Esophagus squamous epithelium (tissue), 5 donors: ENCODE results near the gene ZNF346. TPM values are rescaled to one million over a fixed set of nuclear protein-coding genes. Genes with fewer than 3 reads are reported as not detected.

ENCODE experiments used
- DNase-seq: peaks from one replicate; lab custom pipeline; 2025; lab: John Stamatoyannopoulos, UW
- H3K27ac ChIP-seq, 4 donors: fragments of 200-600 bp; sonication (generic); one replicate each; pipeline ENCODE4 v1.5.1; 2016 to 2019; ENCODE audit warnings: mild to moderate bottlenecking in 1 of 4
- H3K27me3 ChIP-seq, 4 donors: fragments of 200-600 bp; sonication (generic); 1 replicate in 3 of 4; 2 replicates in 1 of 4; pipeline versions ENCODE4 v1.5.1 to v1.6.0; 2017 to 2021; ENCODE audit warnings: antibody characterized with exemption in 1 of 4
- H3K36me3 ChIP-seq, 3 donors: fragments of 200-600 bp; sonication (generic); one replicate each; pipeline ENCODE4 v1.5.1; 2016 to 2019
- H3K4me1 ChIP-seq, 3 donors: fragments of 200-600 bp; sonication (generic); one replicate each; pipeline ENCODE4 v1.5.1; 2017 to 2019
- H3K4me3 ChIP-seq, 4 donors: fragments of 200-600 bp; sonication (generic); 1 replicate in 3 of 4; 2 replicates in 1 of 4; pipeline ENCODE4 v1.5.1; 2016 to 2019; ENCODE audit warnings: mild to moderate bottlenecking in 2 of 4, moderate library complexity in 1 of 4
- H3K9me3 ChIP-seq, 3 donors: fragments of 200-600 bp; sonication (generic); one replicate each; pipeline ENCODE4 v1.5.1; 2016 to 2019
- POLR2A ChIP-seq, 4 donors: fragments of 450-650 bp; IDR thresholded peaks; one replicate each; pipeline ENCODE4 v1.6.1; 2017; ENCODE audit warnings: antibody characterized with exemption in 4 of 4, mild to moderate bottlenecking in 4 of 4, moderate library complexity in 3 of 4
- WGBS, 2 donors: methylation state at CpG; one replicate each; pipeline ENCODE4 v1.1.5; 2018; 5-methylcytosine and 5-hydroxymethylcytosine counted together
- intact Hi-C: fragments of 100-400 bp; cut with DNase I; formaldehyde crosslinking; loops from one replicate; pipeline ENCODE4 v1.15.0; 2022
- total RNA-seq, 4 donors: library from RNA; depleted of rRNA; stranded (reverse); fragments of >200 nt; gene quantifications; one replicate each; pipeline ENCODE4 v1.1.0, GENCODE V29; 2016
- TF ChIP-seq, protein P1 (sequence below), 6 experiments: fragments of 450-650 bp in 4 of 6; fragments of 200-600 bp in 2 of 6; sonication (generic) in 2 of 6; IDR thresholded peaks; one replicate each; pipeline ENCODE4 v1.5.1; 2016 to 2019; ENCODE audit warnings: antibody characterized with exemption in 6 of 6, mild to moderate bottlenecking in 4 of 6, moderate library complexity in 4 of 6
- donor health status: DM: yes; HTN: yes; CAD: no.

Gene ZNF346
- total RNA-seq, 4 donors from 2014 or later: 11.4 to 17.0 (median 13.3) TPM

DNA sequence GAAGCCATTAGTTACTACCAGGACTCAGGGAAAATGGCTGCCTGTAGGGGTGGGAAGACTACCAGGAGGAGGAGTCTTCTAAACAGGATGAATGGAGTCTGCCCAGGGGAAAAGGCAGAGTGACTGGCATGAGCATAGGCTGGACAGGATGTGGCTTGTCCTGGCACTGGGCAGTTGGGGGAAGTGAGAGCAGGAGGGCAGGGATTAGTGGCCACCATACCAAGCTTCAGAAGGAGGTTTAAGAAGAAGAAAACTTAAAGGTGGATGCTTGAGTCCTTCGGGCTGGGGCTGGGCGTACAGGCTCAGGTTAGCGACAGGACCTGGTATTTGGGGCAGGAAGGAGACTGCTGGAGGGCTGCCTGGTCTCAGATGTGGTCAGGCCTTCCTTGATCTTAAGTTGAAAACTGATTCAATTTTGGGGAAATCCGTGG, 106.1 kb downstream of the ZNF346 start:
- 67 to 68% methylated on average over 4 of the region's 4 CpGs for WGBS, 2 donors
- H3K36me3 ChIP-seq: no peaks in the 10 kb centered on the region
- H3K9me3 ChIP-seq: no peaks in the 10 kb centered on the region
- intact Hi-C loops: no loop called here
- H3K4me1 ChIP-seq: peaks cover 0 to 22% (median 17%) of the 10 kb centered on the region in 3 donors
- no peak overlapping the region for H3K4me3 ChIP-seq
- no peak for DNase-seq
- no peak overlapping the region for H3K27ac ChIP-seq
- TF ChIP-seq POLR2A (IDR thresholded peaks at IDR 0.05): no peak
- TF ChIP-seq, protein P1, sequence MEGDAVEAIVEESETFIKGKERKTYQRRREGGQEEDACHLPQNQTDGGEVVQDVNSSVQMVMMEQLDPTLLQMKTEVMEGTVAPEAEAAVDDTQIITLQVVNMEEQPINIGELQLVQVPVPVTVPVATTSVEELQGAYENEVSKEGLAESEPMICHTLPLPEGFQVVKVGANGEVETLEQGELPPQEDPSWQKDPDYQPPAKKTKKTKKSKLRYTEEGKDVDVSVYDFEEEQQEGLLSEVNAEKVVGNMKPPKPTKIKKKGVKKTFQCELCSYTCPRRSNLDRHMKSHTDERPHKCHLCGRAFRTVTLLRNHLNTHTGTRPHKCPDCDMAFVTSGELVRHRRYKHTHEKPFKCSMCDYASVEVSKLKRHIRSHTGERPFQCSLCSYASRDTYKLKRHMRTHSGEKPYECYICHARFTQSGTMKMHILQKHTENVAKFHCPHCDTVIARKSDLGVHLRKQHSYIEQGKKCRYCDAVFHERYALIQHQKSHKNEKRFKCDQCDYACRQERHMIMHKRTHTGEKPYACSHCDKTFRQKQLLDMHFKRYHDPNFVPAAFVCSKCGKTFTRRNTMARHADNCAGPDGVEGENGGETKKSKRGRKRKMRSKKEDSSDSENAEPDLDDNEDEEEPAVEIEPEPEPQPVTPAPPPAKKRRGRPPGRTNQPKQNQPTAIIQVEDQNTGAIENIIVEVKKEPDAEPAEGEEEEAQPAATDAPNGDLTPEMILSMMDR (IDR thresholded peaks at IDR 0.05): no peak
- no peaks in the 10 kb centered on the region for H3K27me3 ChIP-seq

DNA sequence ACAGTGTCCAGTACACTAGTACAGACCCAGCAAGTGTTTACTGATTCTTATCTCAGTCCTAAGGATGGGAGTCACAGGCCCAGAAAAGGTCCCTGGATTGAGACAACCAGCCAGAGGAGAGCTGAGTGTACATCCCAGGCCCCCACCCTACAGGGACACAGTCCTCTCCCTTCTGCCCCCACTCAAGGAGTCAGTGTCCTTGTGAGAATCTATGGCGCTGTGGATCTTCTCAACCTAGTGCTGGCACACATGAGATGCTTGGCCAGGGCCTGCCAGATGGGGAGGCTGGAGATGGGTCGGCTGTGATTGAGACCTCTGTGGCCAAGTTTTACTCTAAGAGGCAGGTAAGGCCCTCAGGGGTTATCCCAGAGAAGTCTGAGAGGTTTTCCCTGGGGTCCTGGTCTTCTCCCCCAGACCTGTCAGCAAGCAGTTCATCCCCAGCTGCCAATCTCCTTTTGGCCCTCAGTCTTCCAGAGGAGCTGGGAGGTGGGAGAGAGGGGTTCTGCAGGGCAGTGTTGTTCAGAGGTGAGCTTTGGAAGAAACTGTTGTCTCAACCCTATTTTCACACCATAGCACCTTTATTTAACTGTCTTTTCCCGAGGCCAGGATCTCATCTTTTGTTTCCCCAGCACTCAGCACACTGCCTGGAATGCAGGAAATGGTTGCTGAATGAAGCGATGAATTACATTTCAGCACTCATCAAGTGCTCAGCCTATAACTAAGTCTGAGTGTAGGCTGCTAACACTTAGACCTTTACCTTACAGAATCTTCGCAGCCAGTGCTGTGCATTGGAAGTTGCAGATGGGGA, 107.9 kb downstream of the ZNF346 start:
- Histone ChIP-seq H3K4me3 (no peak overlapping the region), H3K27ac (no peak overlapping the region), H3K4me1 (peaks cover 9 to 35% (median 29%) of the 10 kb centered on the region in 3 donors), H3K27me3 (no peaks in the 10 kb centered on the region), H3K36me3 (peaks cover 0 to 6% (median 0%) of the 10 kb centered on the region in 3 donors), H3K9me3 (no peaks in the 10 kb centered on the region)
- no peak for DNase-seq
- 52 to 74% methylated on average over 4 to 5 of the region's 5 CpGs for WGBS, 2 donors
- intact Hi-C loops: no loop called here
- no peak for TF ChIP-seq POLR2A (IDR thresholded peaks at IDR 0.05)
- TF ChIP-seq, protein P1 (IDR thresholded peaks at IDR 0.05): no peak

Other genes starting within 250 kb of the ZNF346 start
- under 1 TPM in 1 of 4 donors, not detected in 3; 0.19 TPM for gene UNC5A, start 212.1 kb upstream of the ZNF346 start, total RNA-seq
- 1 to 10 TPM in 3 of 4 donors, not detected in 1; 1.3 to 5.7 (median 2.1) TPM for gene HK3, start 123.3 kb upstream of the ZNF346 start, total RNA-seq
- gene UIMC1, start 15.9 kb upstream of the ZNF346 start, total RNA-seq: 10 to 100 TPM; 10.3 to 38.1 (median 15.6) TPM
- gene FGFR4, start 64.2 kb downstream of the ZNF346 start, total RNA-seq: 1 to 10 TPM in 3 of 4 donors, under 1 TPM in 1; 0.68 to 5.9 (median 1.9) TPM
- gene NSD1, start 111.1 kb downstream of the ZNF346 start, total RNA-seq: 10 to 100 TPM; 24.0 to 39.5 (median 32.2) TPM